HTERT RPE-1 (cell line): Measurements from ENCODE around the gene IFNGR2.
"Not testable (repeated sequence)": the region's sequence is repeated elsewhere in the genome, so short reads cannot be mapped to it uniquely, and the experiment has no call there.

Source experiments
- in situ Hi-C: fragments of 300-500 bp; cut with MboI; formaldehyde crosslinking; loops from 4 replicates; pipeline ENCODE4 v1.14.3; 2020; ENCODE audit warnings: low sequenced_read_pairs

IFNGR2 gene

GRCh38 chr21:33403128-33403785 is at the start of gene IFNGR2:
Gene IFNGR2, plus strand, starts transcription at chr21:33403413. Its CDS starts 131 bp downstream, at chr21:33403544.
- in situ Hi-C loops = no loop called here

- in situ Hi-C loops = no loop called here
Observed at GRCh38 chr21:33355355-33355754, 47.9 kb upstream of the IFNGR2 start.

- in situ Hi-C loops = no loop called here
Observed at GRCh38 chr21:33355996-33356395, 47.2 kb upstream of the IFNGR2 start.

GRCh38 chr21:33357177-33357576 is 46.0 kb upstream of the IFNGR2 start:
- in situ Hi-C loops = no loop called here

GRCh38 chr21:33359446-33359845 is 43.8 kb upstream of the IFNGR2 start:
- in situ Hi-C loops = no loop called here

GRCh38 chr21:33360281-33360680 is 42.9 kb upstream of the IFNGR2 start:
- in situ Hi-C loops = no loop called here

- in situ Hi-C loops = no loop called here
Observed at GRCh38 chr21:33360881-33361602, 42.2 kb upstream of the IFNGR2 start.

- in situ Hi-C loops = no loop called here
Observed at GRCh38 chr21:33362044-33362555, 41.1 kb upstream of the IFNGR2 start.

GRCh38 chr21:33363911-33364609 is 39.2 kb upstream of the IFNGR2 start:
- in situ Hi-C loops = not testable (repeated sequence)

GRCh38 chr21:33364830-33365229 is 38.4 kb upstream of the IFNGR2 start:
- in situ Hi-C loops = no loop called here

GRCh38 chr21:33367309-33367973 is 35.8 kb upstream of the IFNGR2 start:
- in situ Hi-C loops = no loop called here

GRCh38 chr21:33368124-33368523 is 35.1 kb upstream of the IFNGR2 start:
- in situ Hi-C loops = no loop called here

GRCh38 chr21:33368576-33368975 is 34.6 kb upstream of the IFNGR2 start:
- in situ Hi-C loops = no loop called here

- in situ Hi-C loops = no loop called here
Observed at GRCh38 chr21:33369586-33369985, 33.6 kb upstream of the IFNGR2 start.

- in situ Hi-C loops = no loop called here
Observed at GRCh38 chr21:33370305-33370704, 32.9 kb upstream of the IFNGR2 start.

- in situ Hi-C loops = no loop called here
Observed at GRCh38 chr21:33371366-33371765, 31.8 kb upstream of the IFNGR2 start.

GRCh38 chr21:33372582-33372981 is 30.6 kb upstream of the IFNGR2 start:
- in situ Hi-C loops = no loop called here

- in situ Hi-C loops = no loop called here
Observed at GRCh38 chr21:33373451-33373850, 29.8 kb upstream of the IFNGR2 start.

- in situ Hi-C loops = no loop called here
Observed at GRCh38 chr21:33374080-33374449, 29.1 kb upstream of the IFNGR2 start.

- in situ Hi-C loops = no loop called here
Observed at GRCh38 chr21:33374450-33375096, 28.6 kb upstream of the IFNGR2 start.
